HepG2 (cell line): ENCODE results near the gene ZNF816. TPM values are rescaled to one million over a fixed set of nuclear protein-coding genes. Genes with fewer than 3 reads are reported as not detected.

Experiments used
- CCDC6 ChIP-seq: sonication (generic); formaldehyde crosslinking; IDR thresholded peaks from 2 replicates; pipeline ENCODE4 v1.8.1; 2022; ENCODE audit warnings: mild to moderate bottlenecking, missing genetic modification reagents, moderate library complexity
- CEBPB ChIP-seq: IDR thresholded peaks from 2 replicates; pipeline ENCODE4 v1.6.1; 2011; ENCODE audit warnings: low read depth, low read length, improper control_type of control experiment, borderline replicate concordance
- FOXA3 ChIP-seq: IDR thresholded peaks from 2 replicates; pipeline ENCODE4 v1.6.1; 2016; ENCODE audit warnings: missing genetic modification reagents, missing compliant biosample characterization
- GATAD2A ChIP-seq: IDR thresholded peaks from 2 replicates; pipeline ENCODE4 v1.6.1; 2016
- HNRNPLL ChIP-seq: fragments of 200-400 bp; formaldehyde crosslinking; IDR thresholded peaks from 2 replicates; pipeline ENCODE4 v1.6.1; 2017; ENCODE audit warnings: mild to moderate bottlenecking, low read depth, low read length; ENCODE audit not compliant: poor library complexity, severe bottlenecking
- KDM5A ChIP-seq: fragments of 200-600 bp; sonication (generic); IDR thresholded peaks from 2 replicates; pipeline ENCODE4 v1.7.0; 2018; ENCODE audit warnings: antibody characterized with exemption, mild to moderate bottlenecking, low read length, borderline replicate concordance
- NONO ChIP-seq, 2 experiments: fragments of 450-650 bp in 1 of 2; sonication (generic) in 1 of 2; formaldehyde crosslinking in 1 of 2; IDR thresholded peaks in 1 of 2; conservative IDR thresholded peaks in 1 of 2; 2 replicates each; pipeline versions ENCODE4 v1.6.1 to v1.8.0; 2017 to 2022; ENCODE audit warnings: mild to moderate bottlenecking in 1 of 2, missing genetic modification reagents in 1 of 2, moderate library complexity in 1 of 2
- PHF20 ChIP-seq: sonication (generic); formaldehyde crosslinking; IDR thresholded peaks from 2 replicates; pipeline ENCODE4 v1.5.0; 2020; ENCODE audit warnings: mild to moderate bottlenecking, missing genetic modification reagents
- RCOR2 ChIP-seq: IDR thresholded peaks from 2 replicates; pipeline ENCODE4 v1.6.1; 2016; ENCODE audit warnings: missing biosample characterization, missing genetic modification reagents
- SAP130 ChIP-seq: IDR thresholded peaks from 2 replicates; pipeline ENCODE4 v1.6.1; 2016; ENCODE audit warnings: low read depth
- TBL1XR1 ChIP-seq: fragments of 150-350 bp; IDR thresholded peaks from 2 replicates; pipeline ENCODE4 v1.6.1; 2014; ENCODE audit warnings: borderline replicate concordance, low read length; ENCODE audit not compliant: partially characterized antibody
- YEATS4 ChIP-seq: sonication (generic); formaldehyde crosslinking; IDR thresholded peaks from 2 replicates; pipeline ENCODE4 v1.4.0; 2020; ENCODE audit warnings: missing genetic modification reagents, borderline replicate concordance
- ZNF274 ChIP-seq: sonication (generic); formaldehyde crosslinking; IDR thresholded peaks from 2 replicates; pipeline ENCODE4 v1.5.1; 2020; ENCODE audit warnings: mild to moderate bottlenecking, missing genetic modification reagents
- ZNF557 ChIP-seq: sonication (generic); formaldehyde crosslinking; IDR thresholded peaks from 2 replicates; pipeline ENCODE4 v1.4.0; 2020; ENCODE audit warnings: missing genetic modification reagents
- ZNF891 ChIP-seq: sonication (generic); formaldehyde crosslinking; IDR thresholded peaks from 2 replicates; pipeline ENCODE4 v1.5.0; 2020; ENCODE audit warnings: mild to moderate bottlenecking, missing genetic modification reagents
- polyA plus RNA-seq, 8 experiments: library from polyadenylated mRNA; depleted of rRNA in 3 of 8; stranded (reverse) in 7 of 8; unstranded in 1 of 8; fragments of >200 nt; fragmentation: Illumina TruSeq in 4 of 8; extraction: Trizol in 4 of 8; gene quantifications; 2 replicates each; pipeline versions ENCODE4 v1.2.1 to v1.2.3, GENCODE V29; 2011 to 2016; ENCODE audit warnings: low read depth in 4 of 8, missing spikeins in 1 of 8, mixed read lengths in 1 of 8; ENCODE audit not compliant: insufficient read depth in 1 of 8
- total RNA-seq, 5 experiments: library from RNA; depleted of rRNA; stranded (reverse); fragments of >200 nt; fragmentation: Illumina TruSeq; extraction: Trizol; gene quantifications; 2 replicates each; pipeline ENCODE4 v1.2.3, GENCODE V29; 2016; ENCODE audit warnings: low read depth in 1 of 5
- TF ChIP-seq, protein P1 (sequence below): sonication (generic); formaldehyde crosslinking; IDR thresholded peaks from 2 replicates; pipeline ENCODE4 v1.8.1; 2022; ENCODE audit warnings: low read depth, mild to moderate bottlenecking, missing genetic modification reagents
- TF ChIP-seq, protein P2 (sequence below): sonication (generic); formaldehyde crosslinking; IDR thresholded peaks from 2 replicates; pipeline ENCODE4 v1.9.0; 2022; ENCODE audit warnings: low read depth, missing genetic modification reagents
- TF ChIP-seq, protein P3 (sequence below): sonication (generic); formaldehyde crosslinking; IDR thresholded peaks from 2 replicates; pipeline ENCODE4 v1.8.1; 2023; ENCODE audit warnings: mild to moderate bottlenecking, missing genetic modification reagents

ZNF816 gene
- total and polyA plus RNA-seq, 2 of the 13 experiments (the other 11 are each of a cell fraction or from before 2014, with no cell fraction given), result 5.2 to 14.1 TPM

DNA sequence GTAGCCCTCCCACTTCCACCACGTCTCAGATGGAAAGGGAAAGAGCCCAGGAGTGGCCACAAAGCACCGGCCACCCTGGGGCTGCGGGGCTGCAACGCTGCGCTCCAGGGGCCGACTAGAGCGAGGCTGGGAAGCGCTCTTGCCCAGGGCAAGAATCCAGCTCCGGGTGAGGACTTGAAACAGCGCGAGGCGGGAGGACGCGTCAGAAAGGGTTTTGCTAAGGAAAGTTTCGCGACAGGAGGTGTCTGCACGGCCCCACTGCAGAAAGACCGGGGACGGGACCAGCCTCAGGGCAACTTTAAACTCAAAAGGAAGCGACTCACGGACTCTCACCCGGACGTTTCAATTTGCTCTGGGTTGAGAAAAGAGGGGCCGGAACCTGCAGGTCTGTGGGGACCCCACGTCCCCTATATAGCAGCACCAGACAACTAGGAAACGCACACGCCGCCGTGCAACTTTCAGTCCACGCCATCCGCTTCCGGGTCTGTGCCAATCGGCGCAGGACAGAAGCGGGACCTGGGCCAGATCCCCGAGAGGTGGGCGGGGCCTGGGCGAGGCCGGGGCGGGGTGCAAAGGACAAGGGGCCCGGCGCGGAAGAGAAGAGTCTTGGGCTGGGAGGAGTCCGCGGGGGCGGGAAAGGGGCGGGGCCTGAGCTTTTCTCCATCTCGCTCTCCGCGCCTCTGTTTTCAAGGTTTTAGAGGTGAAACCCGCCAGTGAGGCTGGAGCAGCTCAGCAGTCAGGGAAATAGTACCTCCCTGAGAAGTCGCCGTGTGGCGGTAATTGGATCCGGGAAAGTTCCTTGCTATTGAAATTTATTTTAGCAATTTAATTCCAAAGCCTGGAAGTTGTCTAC lies at the start of gene ZNF816 (continued):
- TF ChIP-seq ZNF891 (CRISPR knock-in tag) (peak; percentile 40; the same call in 1 of the 2 replicates), NONO (IDR thresholded peaks at IDR 0.05) (no peak), NONO (CRISPR knock-in tag; conservative IDR thresholded peaks at IDR 0.05) (0 out of 2 replicates have a peak, but pooled peaks have one; percentile 42), ZNF557 (0 out of 2 replicates have a peak, but pooled peaks have one; percentile 49), RCOR2 (CRISPR knock-in tag) (0 out of 2 replicates have a peak, but pooled peaks have one; percentile 9), SAP130 (CRISPR knock-in tag) (peak; percentile 95), PHF20 (CRISPR knock-in tag) (peak; percentile 56; the same call in 1 of the 2 replicates), ZNF274 (CRISPR knock-in tag) (peak; percentile 22; the same call in 1 of the 2 replicates), GATAD2A (CRISPR knock-in tag) (peak; percentile 16; the same call in 1 of the 2 replicates), HNRNPLL (peak; percentile 59), TBL1XR1 (no peak), CCDC6 (CRISPR knock-in tag) (no peak), KDM5A (peak; percentile 65; the same call in 1 of the 2 replicates), YEATS4 (0 out of 2 replicates have a peak, but pooled peaks have one; percentile 50), FOXA3 (CRISPR knock-in tag) (0 out of 2 replicates have a peak, but pooled peaks have one; percentile 3), CEBPB (peak; percentile 71; the same call in 1 of the 2 replicates)
- TF ChIP-seq, protein P1, sequence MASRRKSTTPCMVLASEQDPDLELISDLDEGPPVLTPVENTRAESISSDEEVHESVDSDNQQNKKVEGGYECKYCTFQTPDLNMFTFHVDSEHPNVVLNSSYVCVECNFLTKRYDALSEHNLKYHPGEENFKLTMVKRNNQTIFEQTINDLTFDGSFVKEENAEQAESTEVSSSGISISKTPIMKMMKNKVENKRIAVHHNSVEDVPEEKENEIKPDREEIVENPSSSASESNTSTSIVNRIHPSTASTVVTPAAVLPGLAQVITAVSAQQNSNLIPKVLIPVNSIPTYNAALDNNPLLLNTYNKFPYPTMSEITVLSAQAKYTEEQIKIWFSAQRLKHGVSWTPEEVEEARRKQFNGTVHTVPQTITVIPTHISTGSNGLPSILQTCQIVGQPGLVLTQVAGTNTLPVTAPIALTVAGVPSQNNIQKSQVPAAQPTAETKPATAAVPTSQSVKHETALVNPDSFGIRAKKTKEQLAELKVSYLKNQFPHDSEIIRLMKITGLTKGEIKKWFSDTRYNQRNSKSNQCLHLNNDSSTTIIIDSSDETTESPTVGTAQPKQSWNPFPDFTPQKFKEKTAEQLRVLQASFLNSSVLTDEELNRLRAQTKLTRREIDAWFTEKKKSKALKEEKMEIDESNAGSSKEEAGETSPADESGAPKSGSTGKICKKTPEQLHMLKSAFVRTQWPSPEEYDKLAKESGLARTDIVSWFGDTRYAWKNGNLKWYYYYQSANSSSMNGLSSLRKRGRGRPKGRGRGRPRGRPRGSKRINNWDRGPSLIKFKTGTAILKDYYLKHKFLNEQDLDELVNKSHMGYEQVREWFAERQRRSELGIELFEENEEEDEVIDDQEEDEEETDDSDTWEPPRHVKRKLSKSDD, result no peak
- TF ChIP-seq, protein P2, sequence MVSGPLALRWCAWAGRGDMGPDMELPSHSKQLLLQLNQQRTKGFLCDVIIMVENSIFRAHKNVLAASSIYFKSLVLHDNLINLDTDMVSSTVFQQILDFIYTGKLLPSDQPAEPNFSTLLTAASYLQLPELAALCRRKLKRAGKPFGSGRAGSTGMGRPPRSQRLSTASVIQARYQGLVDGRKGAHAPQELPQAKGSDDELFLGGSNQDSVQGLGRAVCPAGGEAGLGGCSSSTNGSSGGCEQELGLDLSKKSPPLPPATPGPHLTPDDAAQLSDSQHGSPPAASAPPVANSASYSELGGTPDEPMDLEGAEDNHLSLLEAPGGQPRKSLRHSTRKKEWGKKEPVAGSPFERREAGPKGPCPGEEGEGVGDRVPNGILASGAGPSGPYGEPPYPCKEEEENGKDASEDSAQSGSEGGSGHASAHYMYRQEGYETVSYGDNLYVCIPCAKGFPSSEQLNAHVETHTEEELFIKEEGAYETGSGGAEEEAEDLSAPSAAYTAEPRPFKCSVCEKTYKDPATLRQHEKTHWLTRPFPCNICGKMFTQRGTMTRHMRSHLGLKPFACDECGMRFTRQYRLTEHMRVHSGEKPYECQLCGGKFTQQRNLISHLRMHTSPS (CRISPR knock-in tag), result no peak
- TF ChIP-seq, protein P3, sequence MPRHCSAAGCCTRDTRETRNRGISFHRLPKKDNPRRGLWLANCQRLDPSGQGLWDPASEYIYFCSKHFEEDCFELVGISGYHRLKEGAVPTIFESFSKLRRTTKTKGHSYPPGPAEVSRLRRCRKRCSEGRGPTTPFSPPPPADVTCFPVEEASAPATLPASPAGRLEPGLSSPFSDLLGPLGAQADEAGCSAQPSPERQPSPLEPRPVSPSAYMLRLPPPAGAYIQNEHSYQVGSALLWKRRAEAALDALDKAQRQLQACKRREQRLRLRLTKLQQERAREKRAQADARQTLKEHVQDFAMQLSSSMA (CRISPR knock-in tag), result no peak
